Activated CD4-positive, CD25-positive, alpha-beta regulatory T cell treated with anti-CD3 and anti-CD28 coated beads, Interleukin-2, amount 50 U/mL, for 72 hours (primary cell): ENCODE results near the gene DMD.
"Not testable (repeated sequence)": the region's sequence is repeated elsewhere in the genome, so short reads cannot be mapped to it uniquely, and the experiment has no call there.

Source experiments
- DNase-seq: peaks from one replicate; pipeline ENCODE4 v3.0.0; 2021

Gene DMD

DNA sequence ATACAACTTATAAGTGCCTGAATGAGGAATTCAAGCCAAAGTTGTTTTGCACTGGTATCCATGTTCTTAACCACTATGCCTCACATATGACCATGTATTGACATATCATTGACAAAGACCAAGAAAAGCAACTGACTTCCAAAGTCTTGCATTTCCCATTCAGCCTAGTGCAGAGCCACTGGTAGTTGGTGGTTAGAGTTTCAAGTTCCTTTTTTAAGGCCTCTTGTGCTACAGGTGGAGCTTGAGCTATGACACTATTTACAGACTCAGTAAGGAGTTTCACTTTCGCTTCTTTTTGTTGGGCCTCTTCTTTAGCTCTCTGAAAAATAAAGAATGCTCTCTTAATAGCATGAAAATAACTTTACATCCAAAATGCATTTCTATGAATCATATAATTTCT lies 763.0 kb downstream of the DMD start:
- no peak for DNase-seq

DNA sequence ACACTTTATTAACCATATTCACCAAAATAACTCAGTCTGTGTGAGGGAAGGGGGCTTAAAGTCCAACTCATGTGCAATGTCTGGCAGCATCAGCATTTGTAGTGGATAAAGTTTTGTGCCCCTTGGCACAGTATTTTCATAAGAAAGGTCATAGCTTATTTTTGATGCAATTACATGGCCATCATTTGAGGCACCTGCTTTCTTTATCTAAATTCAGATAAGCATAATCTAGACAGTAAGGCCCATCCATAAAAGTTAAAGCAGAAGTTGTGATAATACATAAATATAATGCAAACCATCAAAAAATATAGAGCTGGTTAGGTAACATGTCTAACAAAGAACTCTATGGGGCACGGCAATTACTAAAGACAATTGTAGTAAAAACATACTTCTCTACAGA lies 763.7 kb downstream of the DMD start:
- DNase-seq: no peak

DNA sequence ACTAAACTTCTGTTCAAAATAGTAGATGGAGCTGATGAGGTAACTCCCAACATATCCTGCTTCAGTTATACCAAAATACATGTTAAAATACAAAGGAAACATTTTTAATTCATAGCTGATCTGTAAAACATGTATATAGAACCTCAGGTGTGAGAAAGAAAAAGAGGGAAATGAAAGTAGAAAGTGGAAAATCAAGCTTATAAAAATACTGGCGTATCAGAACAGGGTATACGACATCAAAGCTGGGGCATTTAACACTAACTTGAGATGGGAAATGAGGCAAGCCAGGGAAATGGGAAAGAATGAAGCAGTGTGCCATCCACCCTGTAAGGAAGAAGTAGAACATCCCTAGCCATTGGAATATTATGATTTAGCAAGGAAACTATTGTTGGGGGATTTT lies 767.5 kb downstream of the DMD start:
- no peak for DNase-seq

DNA sequence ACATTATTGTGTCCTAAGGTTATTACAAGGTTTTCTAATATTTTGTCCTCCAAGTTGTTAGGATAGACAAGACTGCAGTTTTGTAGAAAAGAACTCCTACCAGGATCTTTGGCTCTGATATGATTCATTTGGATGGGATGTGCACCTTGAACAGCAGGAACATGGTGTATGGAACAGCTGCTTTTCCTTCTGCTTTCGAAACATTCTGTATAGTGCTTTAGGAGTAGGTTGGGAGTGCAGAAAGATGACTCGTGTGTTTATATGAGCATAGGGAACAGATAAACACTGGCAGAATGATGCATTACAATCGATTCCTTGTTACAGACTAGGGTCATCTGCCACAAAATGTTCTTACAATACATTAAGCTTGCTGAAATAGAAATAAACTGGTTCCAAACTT lies 790.1 kb downstream of the DMD start:
- DNase-seq: no peak

DNA sequence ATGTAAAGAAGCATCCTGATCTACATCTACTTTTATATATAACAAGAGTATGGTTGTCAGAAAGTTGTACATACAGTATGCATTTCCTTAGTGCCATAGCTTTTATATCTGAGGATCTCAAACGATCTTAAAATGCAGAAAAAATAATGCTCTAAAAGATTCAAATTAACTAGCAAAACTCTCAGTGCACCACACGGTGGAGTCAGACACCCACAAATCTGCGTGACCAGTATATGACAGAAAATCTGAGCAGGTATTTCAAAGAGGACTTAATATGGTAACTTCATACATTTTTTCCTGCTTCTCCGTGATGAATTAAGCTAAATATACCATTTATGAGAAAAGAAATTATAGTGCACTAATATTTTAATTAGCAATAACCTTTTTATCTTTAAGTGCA lies 803.0 kb downstream of the DMD start:
- no peak for DNase-seq

DNA sequence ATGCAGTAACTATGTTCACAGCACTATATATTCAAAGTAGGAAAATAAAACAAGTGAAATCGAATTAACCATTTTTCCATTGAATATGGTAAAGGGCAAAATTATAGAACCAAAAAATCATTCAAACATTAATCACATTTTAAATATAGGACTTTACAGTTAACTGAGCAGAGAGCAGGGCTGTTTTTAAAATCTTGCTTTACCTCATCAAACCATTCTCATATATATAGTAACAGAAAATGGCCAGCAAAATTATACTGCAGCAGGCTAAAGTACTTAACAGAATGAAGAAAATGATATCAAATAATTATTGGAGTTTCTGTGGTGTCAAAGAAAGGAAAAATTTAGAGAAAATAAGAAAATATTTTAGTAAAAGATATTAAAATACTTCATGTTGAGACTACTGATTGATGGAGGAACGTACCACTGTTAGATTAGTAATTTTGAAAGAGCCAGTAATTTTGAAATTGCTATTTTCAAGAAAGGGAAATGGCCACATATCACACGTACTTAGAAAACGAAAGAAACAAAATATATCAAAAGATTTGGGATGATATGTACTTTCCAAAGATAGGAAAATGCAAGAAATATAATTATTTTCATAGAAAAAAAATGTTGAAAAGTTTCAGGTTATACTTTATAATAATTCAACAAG lies 813.7 kb downstream of the DMD start:
- no peak for DNase-seq

DNA sequence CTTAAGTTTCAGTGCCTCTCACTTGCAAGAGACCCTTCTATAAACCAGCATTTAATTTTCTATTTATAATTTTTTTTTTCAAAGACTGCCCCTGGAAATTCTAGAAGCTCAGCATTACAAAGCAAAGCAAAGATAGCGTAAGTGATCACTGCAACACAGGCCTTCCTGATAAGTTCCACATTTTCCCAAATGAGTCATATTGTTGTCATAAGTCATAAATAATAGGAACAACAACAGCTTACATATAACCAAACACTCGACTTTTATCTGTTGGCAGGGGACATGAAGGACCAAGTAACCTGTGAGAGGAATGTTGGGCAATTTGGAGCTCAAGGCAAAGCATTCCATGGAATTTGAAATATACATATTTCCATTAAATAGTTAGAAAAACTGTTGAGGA lies 815.5 kb downstream of the DMD start:
- no peak for DNase-seq

DNA sequence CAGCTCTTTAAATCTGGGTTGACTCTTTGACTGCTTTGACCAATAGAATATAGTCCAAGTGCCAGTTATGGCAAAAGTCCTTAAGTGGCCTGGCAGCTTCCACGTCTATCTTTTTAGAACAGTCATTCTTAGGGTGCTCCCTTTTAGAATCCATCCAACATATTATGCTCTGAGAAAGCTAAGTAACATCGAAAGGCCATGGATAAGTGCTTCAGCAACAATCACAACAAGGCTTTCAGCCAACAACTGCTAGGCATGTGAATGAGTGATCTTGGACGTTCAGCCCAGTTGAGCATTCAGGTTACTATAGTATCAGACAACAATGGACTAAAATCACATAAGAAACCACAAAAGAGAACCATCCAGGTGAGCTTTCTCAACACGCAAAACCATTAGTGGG lies 818.7 kb downstream of the DMD start:
- DNase-seq: no peak

DNA sequence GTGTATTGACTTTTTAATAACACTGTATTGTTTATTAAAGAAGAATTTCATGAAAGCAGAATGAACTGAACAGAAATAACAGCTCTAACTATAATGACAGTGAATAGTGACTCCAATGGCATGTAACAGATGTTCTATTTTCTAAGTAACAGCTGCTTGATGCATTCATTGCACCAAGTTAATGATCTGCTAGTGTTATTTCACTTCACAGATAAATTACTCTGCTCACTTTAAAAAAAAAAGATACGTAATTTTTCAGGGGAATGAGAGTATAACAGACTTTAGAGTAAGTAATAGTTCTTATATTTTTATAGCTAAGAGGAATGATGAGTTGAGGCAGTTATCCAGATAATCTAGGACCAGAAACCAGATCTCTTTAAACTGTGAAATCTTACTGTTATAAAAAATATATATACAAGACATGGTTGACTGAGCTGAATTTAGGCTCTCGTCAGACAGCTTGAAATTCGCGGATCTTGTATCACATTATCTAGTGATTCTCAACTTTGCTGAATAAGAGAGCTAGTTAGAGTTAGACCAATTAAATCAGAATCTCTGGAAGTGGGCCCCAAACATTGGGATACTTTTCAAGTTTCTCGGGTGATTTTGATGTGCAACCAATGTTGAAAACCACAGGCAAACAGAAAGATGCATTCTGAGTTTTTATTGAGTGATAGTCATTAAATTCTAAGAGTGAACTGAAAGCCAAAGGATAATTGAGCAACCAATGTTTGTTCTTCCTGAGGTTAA lies 840.7 kb downstream of the DMD start:
- DNase-seq: no peak

DNA sequence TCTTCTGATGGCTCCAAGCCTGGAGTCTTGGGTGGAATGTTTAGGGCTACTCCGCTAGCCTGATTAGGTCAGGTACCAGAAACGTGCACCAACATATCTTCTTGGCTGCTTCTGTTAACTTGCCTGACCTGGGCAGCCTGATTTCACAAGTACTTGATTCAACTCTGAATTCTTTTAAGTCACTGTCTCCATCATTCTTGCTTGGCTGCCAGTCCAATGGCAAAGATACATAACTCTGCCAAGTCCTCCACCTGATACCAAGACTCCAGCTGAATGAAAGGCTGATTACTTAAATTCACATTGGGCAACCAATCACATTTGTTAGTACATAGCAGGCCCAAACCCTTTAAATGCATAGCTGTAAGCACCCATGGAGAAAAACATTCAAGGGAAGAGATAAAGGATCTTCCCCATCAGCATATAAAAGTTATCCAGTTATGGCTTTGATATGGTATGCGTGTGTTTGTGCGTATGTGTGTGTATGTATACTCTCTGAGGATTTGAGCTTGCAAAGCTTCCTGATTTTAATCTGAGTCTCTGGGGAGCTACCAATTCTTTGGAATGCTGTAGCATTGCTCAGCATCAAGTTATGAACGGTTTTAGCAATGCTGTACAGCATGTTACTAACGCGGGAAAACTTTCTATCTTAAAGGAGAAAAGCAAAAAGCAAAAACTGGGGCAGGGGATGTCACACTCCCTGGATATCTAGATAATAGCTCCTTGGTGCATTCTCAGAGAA lies 917.2 kb downstream of the DMD start:
- no peak for DNase-seq

DNA sequence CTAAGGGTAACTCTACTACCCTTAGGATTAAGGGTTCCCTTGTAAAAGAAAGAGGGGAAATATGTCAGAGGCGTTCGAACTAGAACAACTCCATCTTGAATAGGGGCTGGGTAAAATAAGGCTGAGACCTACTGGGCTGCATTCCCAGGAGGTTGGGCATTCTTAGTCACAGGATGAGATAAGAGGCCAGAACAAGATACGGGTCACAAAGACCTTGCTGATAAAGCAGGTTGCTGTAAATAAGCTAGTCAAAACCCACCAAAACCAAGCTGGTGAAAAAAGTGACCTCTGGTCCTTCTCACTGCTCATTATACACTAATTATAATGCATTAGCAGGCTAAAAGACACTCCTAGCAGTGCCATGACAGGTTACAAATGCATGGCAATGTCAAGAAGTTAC lies 922.0 kb downstream of the DMD start:
- no peak for DNase-seq

DNA sequence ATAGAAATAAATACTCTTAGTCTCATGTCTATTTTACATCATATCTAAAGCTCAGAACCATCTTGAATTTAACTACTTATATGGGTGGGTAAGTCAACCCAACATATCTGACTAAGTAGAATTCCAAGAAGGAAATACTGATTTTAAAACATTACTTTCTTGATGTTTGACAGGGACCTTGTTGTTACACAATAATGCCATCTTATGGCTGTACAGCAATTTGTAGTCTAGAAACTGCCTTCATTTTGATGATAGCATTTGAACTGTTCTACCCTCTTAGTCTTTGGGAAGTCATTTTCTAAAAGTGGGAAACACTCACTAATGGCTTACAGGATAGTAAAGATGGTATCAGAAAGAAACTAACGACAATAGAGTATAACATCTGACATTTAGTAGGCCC lies 929.5 kb downstream of the DMD start:
- no peak for DNase-seq

DNA sequence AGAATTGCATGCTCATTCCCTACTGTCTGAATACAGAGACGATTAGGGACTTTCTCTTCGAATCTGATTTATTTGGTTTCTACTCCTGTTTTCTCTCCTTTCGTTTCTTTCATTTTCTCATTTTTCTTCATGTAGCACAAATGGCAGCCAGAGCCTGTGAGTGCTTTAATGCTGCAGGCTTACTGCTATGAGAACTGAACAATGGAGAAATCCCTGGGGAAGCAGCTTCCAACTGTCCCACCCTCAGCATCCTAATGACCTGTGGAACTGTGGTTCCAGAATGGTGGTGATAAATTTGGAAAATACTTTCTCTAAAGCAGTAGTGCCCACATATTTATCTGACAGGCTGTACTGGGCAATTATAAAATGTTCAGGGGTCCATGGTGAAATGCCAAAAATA lies 930.4 kb downstream of the DMD start:
- no peak for DNase-seq

DNA sequence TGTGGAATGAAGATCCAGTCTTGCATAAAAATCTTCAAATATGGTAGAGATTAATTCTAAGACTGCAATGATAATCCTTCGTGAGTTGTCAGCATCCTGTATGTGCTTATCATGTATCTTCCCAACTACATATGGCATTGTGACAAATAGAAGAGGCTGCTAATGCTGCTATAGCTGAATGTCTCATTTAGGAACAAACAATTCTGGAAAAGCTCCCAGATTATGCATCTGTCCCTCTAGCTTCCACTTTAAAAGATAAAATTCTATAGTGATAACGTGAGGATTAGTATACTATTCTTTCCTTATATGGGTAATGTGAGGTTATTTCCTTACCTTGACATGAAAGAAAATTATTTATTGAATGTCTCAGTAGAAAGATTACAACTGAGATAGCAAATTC lies 930.9 kb downstream of the DMD start:
- no peak for DNase-seq

DNA sequence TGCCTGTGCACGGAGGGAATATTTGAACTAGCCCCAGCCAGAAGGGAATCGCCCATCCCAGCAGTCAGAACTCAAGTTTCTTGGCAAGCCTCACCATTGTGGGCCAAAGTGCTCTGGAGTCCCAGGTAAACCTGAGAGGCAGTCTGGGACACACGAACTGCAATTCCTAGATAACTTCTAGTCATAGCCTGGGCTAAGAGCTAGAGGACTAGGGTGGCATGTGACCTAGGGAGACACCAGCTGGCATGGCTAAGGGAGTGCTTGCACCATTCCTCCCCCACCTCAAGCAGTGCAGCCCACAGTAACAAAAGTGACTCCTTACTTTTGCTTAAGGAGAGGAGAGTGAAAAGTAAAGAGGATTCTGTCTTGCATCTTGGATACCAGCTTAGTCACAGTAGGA lies 935.2 kb downstream of the DMD start:
- DNase-seq: no peak

DNA sequence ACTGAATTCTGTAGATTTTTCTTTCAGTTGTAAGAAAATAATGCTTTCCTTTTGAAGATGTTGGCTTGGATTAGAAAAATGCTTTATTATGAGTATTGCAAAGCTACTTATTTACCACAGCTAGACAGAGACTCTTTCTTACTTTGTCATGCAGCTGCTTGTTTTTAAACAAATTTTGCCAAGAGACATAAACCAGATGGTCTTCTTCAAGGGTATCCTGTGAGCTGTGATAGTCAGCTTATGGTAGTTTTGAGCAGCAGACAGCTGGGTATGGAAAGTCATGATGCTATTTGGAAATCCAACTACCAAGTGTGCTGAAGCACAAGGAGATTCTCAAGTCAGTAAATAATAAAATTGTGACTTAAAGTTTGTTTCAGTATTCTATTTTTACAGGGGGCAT lies 941.5 kb downstream of the DMD start:
- DNase-seq: no peak

DNA sequence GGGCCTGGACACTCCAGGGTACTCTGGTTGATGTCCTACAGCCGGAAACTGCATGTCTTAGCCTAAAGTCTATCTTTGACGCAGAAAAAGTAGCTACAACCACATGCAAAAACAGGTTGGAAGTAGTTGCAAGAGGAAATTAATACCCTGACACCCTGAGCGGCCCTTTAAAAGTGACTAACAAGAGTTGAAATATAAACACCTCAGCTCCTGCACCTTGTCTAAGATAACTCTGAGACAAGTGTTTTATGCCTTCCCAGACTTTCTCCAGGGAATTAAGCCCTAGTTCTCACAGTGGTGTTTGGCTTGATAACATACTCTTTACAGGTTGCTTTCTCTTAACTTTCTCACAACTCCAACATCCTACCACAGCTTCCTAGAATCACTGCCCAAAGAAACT lies 943.1 kb downstream of the DMD start:
- DNase-seq: no peak

DNA sequence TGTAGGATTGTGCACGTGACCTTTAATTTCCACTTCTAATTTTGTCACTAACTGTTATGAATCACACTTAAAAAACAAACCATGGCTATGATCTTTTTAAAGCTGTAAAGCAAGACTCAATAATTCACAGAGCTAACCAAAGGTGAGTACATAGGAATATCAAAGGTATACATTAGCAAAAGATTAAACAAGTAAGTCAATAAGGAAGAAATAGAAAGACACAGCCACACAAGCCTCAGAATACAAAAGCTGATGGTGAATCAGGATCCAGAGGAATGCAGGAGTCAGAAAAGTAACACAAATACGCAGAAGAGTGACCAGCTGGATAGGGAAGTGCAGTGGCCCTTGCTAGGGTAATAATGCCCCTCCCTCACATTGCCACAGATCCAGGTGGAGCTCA lies 943.6 kb downstream of the DMD start:
- DNase-seq: no peak

DNA sequence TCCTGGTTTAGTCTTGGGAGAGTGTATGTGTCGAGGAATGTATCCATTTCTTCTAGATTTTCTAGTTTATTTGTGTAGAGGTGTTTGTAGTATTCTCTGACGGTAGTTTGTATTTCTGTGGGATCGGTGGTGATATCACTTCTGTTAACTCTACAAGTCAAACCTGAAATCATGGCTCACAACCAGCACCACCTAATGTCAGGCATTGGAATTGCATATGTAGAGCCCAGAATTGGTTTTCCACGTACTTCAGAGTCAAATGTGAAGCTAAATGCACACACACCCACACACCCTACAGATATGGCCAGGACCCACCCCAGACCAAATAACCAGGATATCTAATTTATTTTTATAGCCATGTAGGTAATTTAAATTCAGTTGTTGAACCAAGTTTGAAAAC lies 964.7 kb downstream of the DMD start:
- not testable (repeated sequence) for DNase-seq

DNA sequence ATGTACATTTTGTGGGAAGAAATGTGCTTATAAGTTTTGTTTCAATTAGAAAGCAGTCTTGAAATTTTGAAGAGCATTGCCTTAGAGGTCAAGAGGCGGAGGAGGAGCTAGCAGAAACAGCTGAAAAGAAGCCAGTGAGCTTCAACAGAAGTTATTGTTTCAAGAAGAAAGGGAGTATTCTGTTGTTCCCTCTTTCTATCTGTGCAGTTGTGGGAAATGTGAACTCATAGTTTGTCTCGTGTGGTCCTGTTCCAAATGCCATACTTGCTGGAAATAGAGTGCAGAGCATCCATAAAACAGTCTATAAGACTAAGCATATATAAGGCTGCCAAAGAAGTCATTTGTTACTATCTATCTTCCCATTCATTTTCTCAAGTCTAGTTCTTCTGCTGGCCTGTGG lies 1015.7 kb downstream of the DMD start:
- no peak for DNase-seq

DNA sequence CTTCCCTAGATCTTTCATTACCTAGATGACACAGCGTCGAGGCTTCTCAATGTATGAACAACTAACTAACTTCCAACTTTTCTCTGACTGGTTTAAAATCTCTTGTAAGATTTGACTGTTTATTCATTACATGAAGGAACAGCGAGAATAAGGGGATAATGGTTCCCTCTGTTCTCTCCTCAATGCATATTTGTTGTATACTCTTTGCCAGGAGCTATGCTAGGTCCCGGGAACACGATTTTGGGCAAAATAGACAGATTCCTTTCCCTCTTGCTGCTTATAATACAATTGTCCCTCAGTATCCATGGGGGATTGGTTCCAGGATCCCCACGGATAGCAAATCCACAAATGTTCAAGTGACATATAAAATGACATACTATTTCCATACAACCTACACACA lies 1020.0 kb downstream of the DMD start:
- no peak for DNase-seq

DNA sequence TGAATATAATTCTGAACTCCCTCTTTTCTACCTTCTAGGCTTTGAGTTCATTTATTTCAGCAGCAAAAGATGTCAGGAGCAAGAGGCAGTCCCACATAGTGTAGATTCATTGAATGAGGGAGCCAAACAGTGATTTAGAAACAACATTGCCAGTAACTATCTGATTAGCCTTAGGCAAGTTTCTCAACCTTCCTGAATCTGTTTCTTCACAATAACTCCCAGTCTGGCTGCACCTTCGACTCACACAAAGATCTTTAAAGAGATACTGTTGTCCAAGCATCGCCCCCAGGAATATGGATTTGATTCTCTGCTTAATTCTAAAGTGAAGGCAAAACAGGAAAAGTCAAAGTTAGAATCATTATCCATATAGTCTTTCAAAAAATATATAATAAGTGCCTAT lies 1026.2 kb downstream of the DMD start:
- DNase-seq: no peak

DNA sequence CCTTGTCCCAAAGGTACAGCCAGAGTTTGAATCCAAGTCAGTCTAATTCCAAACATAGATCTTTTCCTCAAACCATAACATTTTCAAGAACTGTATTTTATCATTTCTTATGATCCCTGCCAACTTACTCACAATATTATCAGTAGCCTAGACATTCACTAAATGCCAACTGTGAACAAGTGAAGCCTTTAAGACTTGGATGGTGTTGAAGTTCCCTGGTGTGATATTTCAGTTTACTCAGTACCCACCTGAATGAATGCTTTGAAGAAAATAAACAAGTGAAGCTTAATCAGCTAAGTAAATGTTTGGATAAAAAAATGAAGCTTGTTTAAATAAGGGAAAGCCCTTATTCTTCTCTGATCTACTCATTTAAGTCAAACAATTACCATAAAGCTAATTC lies 1028.3 kb downstream of the DMD start:
- no peak for DNase-seq

DNA sequence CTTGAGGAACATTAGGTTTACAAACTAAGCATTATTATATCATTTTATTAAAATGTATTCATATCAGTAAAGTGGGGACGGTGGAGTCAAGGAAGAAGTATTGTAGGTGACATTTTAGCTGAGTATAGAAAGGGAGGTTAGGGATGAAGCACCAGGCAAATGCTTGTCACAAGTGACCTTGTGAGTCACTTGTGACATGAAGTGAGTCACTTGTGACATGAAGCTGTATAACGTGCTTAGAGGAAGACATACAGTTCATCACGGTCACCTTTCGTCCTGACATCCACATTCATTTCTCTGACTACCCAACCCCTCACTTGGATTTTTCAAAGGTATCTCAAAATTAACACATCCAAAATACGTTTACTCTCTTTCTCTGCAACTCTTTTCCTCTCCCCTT lies 1034.8 kb downstream of the DMD start:
- no peak for DNase-seq
